Measurements from ENCODE around the gene CDH16.

DNA sequence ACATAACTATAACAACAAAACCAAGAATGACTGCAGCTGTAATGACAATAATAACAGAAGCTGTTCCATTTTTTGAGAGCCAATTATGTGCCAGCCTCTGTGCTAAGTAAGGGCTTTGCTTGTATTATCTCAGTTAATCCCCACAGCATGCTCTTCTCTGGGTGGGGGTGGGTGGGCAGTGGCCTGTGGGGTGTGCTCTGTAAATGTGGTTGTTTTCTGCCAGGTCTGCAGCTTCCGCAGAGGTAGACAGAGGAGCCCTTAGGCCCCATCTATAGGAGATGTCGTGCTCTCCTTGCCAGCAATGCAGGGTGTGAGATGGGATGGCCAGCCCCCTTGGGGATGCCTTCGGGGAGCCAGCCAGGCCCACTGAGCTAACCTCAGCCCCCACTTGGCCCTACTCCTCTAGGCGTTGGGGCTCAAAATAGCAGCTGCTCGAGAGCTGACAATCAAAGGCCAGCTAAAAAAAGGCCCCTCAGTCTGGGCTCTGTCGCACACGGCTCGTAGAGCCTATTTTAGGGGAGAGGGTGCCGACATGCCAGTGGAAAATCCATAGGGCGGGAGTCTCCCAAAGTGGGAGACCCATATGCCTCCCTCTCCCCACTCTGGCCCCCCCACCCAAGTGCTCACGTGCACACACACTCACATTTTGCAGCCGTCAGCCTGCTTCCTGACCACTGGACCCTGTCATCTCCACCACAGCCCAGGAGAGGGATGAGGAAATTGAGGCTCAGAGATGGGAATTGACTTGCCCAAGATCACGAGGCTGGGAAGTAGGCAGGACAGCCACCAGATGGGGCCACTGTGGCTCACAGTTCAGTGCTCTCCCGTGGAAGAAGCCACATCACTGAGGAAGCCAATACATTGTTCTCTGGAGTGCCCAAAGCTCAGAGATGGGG is 15.8 kb downstream of the CDH16 start:
- TF ChIP-seq CTCF (conservative IDR thresholded peaks at IDR 0.05) (no peak), ZFX (IDR thresholded peaks at IDR 0.05) (no peak)
